Kasumi-1 (cell line): ENCODE results near the gene SOX8.
"Not testable (repeated sequence)": the region's sequence is repeated elsewhere in the genome, so short reads cannot be mapped to it uniquely, and the experiment has no call there.

ENCODE experiments used
- DNase-seq, 2 experiments: peaks; one replicate each; lab custom pipeline; 2025; lab: John Stamatoyannopoulos, UW

The SOX8 gene

GRCh38 chr16:955766-956165 lies 25.8 kb upstream of the SOX8 start:
- not testable (repeated sequence) for DNase-seq

GRCh38 chr16:959232-960040 lies 22.1 kb upstream of the SOX8 start:
- no peak for DNase-seq

GRCh38 chr16:962366-962765 lies 19.2 kb upstream of the SOX8 start:
- DNase-seq: no peak

- DNase-seq: no peak
Observed at GRCh38 chr16:962901-963814, 18.4 kb upstream of the SOX8 start.

- no peak for DNase-seq
Observed at GRCh38 chr16:963913-964312, 17.7 kb upstream of the SOX8 start.

- DNase-seq: no peak
Observed at GRCh38 chr16:964356-965035, 17.1 kb upstream of the SOX8 start.

- DNase-seq: no peak
Observed at GRCh38 chr16:965036-965395, 16.6 kb upstream of the SOX8 start.

- DNase-seq: no peak
Observed at GRCh38 chr16:965487-965886, 16.1 kb upstream of the SOX8 start.

GRCh38 chr16:966035-966434 lies 15.5 kb upstream of the SOX8 start:
- no peak for DNase-seq

GRCh38 chr16:966505-966904 lies 15.1 kb upstream of the SOX8 start:
- DNase-seq: no peak

- DNase-seq: no peak
Observed at GRCh38 chr16:967077-967541, 14.5 kb upstream of the SOX8 start.

- no peak for DNase-seq
Observed at GRCh38 chr16:967546-968295, 13.8 kb upstream of the SOX8 start.

GRCh38 chr16:968620-969019 lies 12.9 kb upstream of the SOX8 start:
- DNase-seq: no peak

- peak in 1 of 2 experiments; percentile 1 for DNase-seq
Observed at GRCh38 chr16:969508-970385, 11.8 kb upstream of the SOX8 start.

GRCh38 chr16:970386-970765 lies 11.2 kb upstream of the SOX8 start:
- peak in 1 of 2 experiments; percentile 18 for DNase-seq

- DNase-seq: peak; percentile 41 to 42
Observed at GRCh38 chr16:970766-971581, 10.6 kb upstream of the SOX8 start, which contains the start of gene LMF1. Gene LMF1 (minus strand): TSS chr16:970984. CDS start chr16:970980, 4 bp downstream.

GRCh38 chr16:971582-971905 lies 10.0 kb upstream of the SOX8 start:
- no peak for DNase-seq

GRCh38 chr16:971981-972315 lies 9.6 kb upstream of the SOX8 start:
- no peak for DNase-seq

- no peak for DNase-seq
Observed at GRCh38 chr16:972316-973002, 9.1 kb upstream of the SOX8 start.
